Trophoblast cell (in vitro differentiated cells and primary cell): ENCODE data around the gene POU2F1.

Experiments used
- DNase-seq, 2 donors: peaks; one replicate each; pipeline ENCODE4 v3.0.0-alpha.2; 2016
- H2AFZ ChIP-seq: 2 replicates; pipeline ENCODE4 v1.6.1; 2013; ENCODE audit warnings: low read length, moderate library complexity, mild to moderate bottlenecking; ENCODE audit not compliant: insufficient read depth, poor library complexity
- H2AK5ac ChIP-seq: 2 replicates; pipeline ENCODE4 v1.6.1; 2013; ENCODE audit warnings: mild to moderate bottlenecking, low read length
- H2BK120ac ChIP-seq: 2 replicates; pipeline ENCODE4 v1.6.1; 2013; ENCODE audit warnings: low read length, mild to moderate bottlenecking, moderate library complexity; ENCODE audit not compliant: insufficient read depth, poor library complexity
- H2BK12ac ChIP-seq: 2 replicates; pipeline ENCODE4 v1.6.1; 2013; ENCODE audit warnings: mild to moderate bottlenecking, low read length, moderate library complexity
- H2BK5ac ChIP-seq: 2 replicates; pipeline ENCODE4 v1.6.1; 2013; ENCODE audit warnings: low read length, low read depth, moderate library complexity, mild to moderate bottlenecking; ENCODE audit not compliant: poor library complexity
- H3K14ac ChIP-seq: 2 replicates; pipeline ENCODE4 v1.6.1; 2013; ENCODE audit warnings: mild to moderate bottlenecking, low read length
- H3K18ac ChIP-seq: 2 replicates; pipeline ENCODE4 v1.6.1; 2013; ENCODE audit warnings: mild to moderate bottlenecking, low read length
- H3K23ac ChIP-seq: 2 replicates; pipeline ENCODE4 v1.6.1; 2013; ENCODE audit warnings: low read length
- H3K27ac ChIP-seq: 2 replicates; pipeline ENCODE4 v1.5.1; 2013; ENCODE audit warnings: low read depth, mild to moderate bottlenecking, inconsistent platforms, low read length, moderate library complexity
- H3K27me3 ChIP-seq: 2 replicates; pipeline ENCODE4 v1.6.1; 2013; ENCODE audit warnings: inconsistent platforms, mild to moderate bottlenecking, low read length, moderate library complexity; ENCODE audit not compliant: insufficient read depth
- H3K36me3 ChIP-seq, 2 experiments: 1 replicate in 1 of 2; 2 replicates in 1 of 2; pipeline ENCODE4 v1.6.1; 2013; ENCODE audit warnings: low read length in 2 of 2, mild to moderate bottlenecking in 2 of 2, moderate library complexity in 1 of 2; ENCODE audit not compliant: insufficient read depth in 2 of 2, control insufficient read depth in 1 of 2
- H3K4ac ChIP-seq: 2 replicates; pipeline ENCODE4 v1.6.1; 2013; ENCODE audit warnings: low read depth, mild to moderate bottlenecking, low read length, moderate library complexity
- H3K4me1 ChIP-seq, 2 experiments: 1 replicate in 1 of 2; 2 replicates in 1 of 2; pipeline ENCODE4 v1.6.1; 2013; ENCODE audit warnings: low read length in 2 of 2, mild to moderate bottlenecking in 2 of 2, moderate library complexity in 1 of 2; ENCODE audit not compliant: insufficient read depth in 2 of 2, control insufficient read depth in 1 of 2
- H3K4me2 ChIP-seq: 2 replicates; pipeline ENCODE4 v1.6.1; 2013; ENCODE audit warnings: inconsistent platforms, mild to moderate bottlenecking, low read length, moderate library complexity
- H3K4me3 ChIP-seq: 2 replicates; pipeline ENCODE4 v1.5.1; 2013; ENCODE audit warnings: mild to moderate bottlenecking, low read depth, low read length, inconsistent platforms
- H3K79me1 ChIP-seq: one replicate; pipeline ENCODE4 v1.6.1; 2013; ENCODE audit warnings: low read length
- H3K79me2 ChIP-seq: 2 replicates; pipeline ENCODE4 v1.6.1; 2013; ENCODE audit warnings: low read length, mild to moderate bottlenecking; ENCODE audit not compliant: control insufficient read depth, insufficient read depth, poor library complexity
- H3K9ac ChIP-seq: 2 replicates; pipeline ENCODE4 v1.6.1; 2013; ENCODE audit warnings: mild to moderate bottlenecking, low read length
- H3K9me3 ChIP-seq: 2 replicates; pipeline ENCODE4 v1.6.1; 2013; ENCODE audit warnings: low read depth, mild to moderate bottlenecking, control low read depth, inconsistent platforms, low read length; ENCODE audit not compliant: insufficient read depth
- H4K12ac ChIP-seq: 2 replicates; pipeline ENCODE4 v1.6.1; 2013; ENCODE audit warnings: low read depth, mild to moderate bottlenecking, low read length, moderate library complexity
- H4K8ac ChIP-seq: 2 replicates; pipeline ENCODE4 v1.6.1; 2013; ENCODE audit warnings: low read depth, mild to moderate bottlenecking, low read length, moderate library complexity
- H4K91ac ChIP-seq: one replicate; pipeline ENCODE4 v1.6.1; 2013; ENCODE audit warnings: low read depth, mild to moderate bottlenecking, low read length, moderate library complexity
- whole genome bisulfite sequencing: extraction: QIAGEN DNeasy Blood & Tissue Kit; methylation state at CpG from one replicate; pipeline ENCODE4 v1.1.7; 2013; ENCODE audit warnings: missing lambda C conversion rate; ENCODE audit not compliant: insufficient read length, insufficient coverage; ENCODE audit errors: extremely low coverage; 5-methylcytosine and 5-hydroxymethylcytosine counted together

Gene POU2F1

GRCh38 chr1:167388976-167389375 lies 168.3 kb downstream of the POU2F1 start:
- H3K4me2 ChIP-seq = no peak overlapping the region
- no peak overlapping the region for H2BK120ac ChIP-seq
- no peak overlapping the region for H3K27ac ChIP-seq
- H2BK12ac ChIP-seq = no peak overlapping the region
- no peaks in the 10 kb centered on the region for H3K79me1 ChIP-seq
- H4K91ac ChIP-seq = no peak overlapping the region
- no peak overlapping the region for H3K9ac ChIP-seq
- no peak overlapping the region for H2AK5ac ChIP-seq
- WGBS = no CpG with 5 or more reads among the region's 1 CpG
- H3K9me3 ChIP-seq = no peaks in the 10 kb centered on the region
- DNase-seq = no peak
- H3K36me3 ChIP-seq = peaks cover 4 to 7% of the 10 kb centered on the region in 2 experiments
- H3K79me2 ChIP-seq = no peaks in the 10 kb centered on the region
- H3K27me3 ChIP-seq = no peaks in the 10 kb centered on the region
- no peak overlapping the region for H4K8ac ChIP-seq
- no peak overlapping the region for H3K4ac ChIP-seq
- no peak overlapping the region for H4K12ac ChIP-seq
- H2AFZ ChIP-seq = no peak overlapping the region
- no peak overlapping the region for H3K14ac ChIP-seq
- H3K4me1 ChIP-seq = no peaks in the 10 kb centered on the region
- no peak overlapping the region for H3K4me3 ChIP-seq
- no peak overlapping the region for H3K18ac ChIP-seq
- no peak overlapping the region for H3K23ac ChIP-seq
- no peak overlapping the region for H2BK5ac ChIP-seq

GRCh38 chr1:167392200-167392696 lies 171.6 kb downstream of the POU2F1 start:
- Histone ChIP-seq H3K4me2 (no peak overlapping the region), H3K79me2 (no peaks in the 10 kb centered on the region), H3K27me3 (no peaks in the 10 kb centered on the region), H3K4ac (no peak overlapping the region), H4K12ac (no peak overlapping the region), H3K79me1 (no peaks in the 10 kb centered on the region), H3K18ac (no peak overlapping the region), H4K91ac (no peak overlapping the region), H2BK120ac (no peak overlapping the region), H2AK5ac (no peak overlapping the region), H3K9me3 (no peaks in the 10 kb centered on the region), H3K27ac (no peak overlapping the region), H2AFZ (no peak overlapping the region), H3K9ac (no peak overlapping the region), H2BK5ac (no peak overlapping the region), H3K4me3 (no peak overlapping the region), H3K36me3 (peaks cover 4% of the 10 kb centered on the region in 2 experiments), H3K14ac (no peak overlapping the region), H3K23ac (no peak overlapping the region), H2BK12ac (no peak overlapping the region), H4K8ac (no peak overlapping the region), H3K4me1 (no peaks in the 10 kb centered on the region)
- no peak for DNase-seq
- WGBS = no CpG with 5 or more reads among the region's 7 CpGs

- Histone ChIP-seq H3K14ac (no peak overlapping the region), H3K4me2 (no peak overlapping the region), H4K12ac (no peak overlapping the region), H2BK5ac (no peak overlapping the region), H3K4me1 (no peaks in the 10 kb centered on the region), H3K9ac (no peak overlapping the region), H3K36me3 (peaks cover 0 to 8% of the 10 kb centered on the region in 2 experiments), H2BK120ac (no peak overlapping the region), H3K27ac (no peak overlapping the region), H3K79me1 (no peaks in the 10 kb centered on the region), H4K91ac (no peak overlapping the region), H3K9me3 (no peaks in the 10 kb centered on the region), H3K4ac (no peak overlapping the region), H3K18ac (no peak overlapping the region), H2AFZ (no peak overlapping the region), H2BK12ac (no peak overlapping the region), H2AK5ac (no peak overlapping the region), H3K27me3 (no peaks in the 10 kb centered on the region), H3K4me3 (no peak overlapping the region), H3K79me2 (no peaks in the 10 kb centered on the region), H4K8ac (no peak overlapping the region), H3K23ac (no peak overlapping the region)
- no CpG with 5 or more reads among the region's 2 CpGs for WGBS
- DNase-seq = no peak
Observed at GRCh38 chr1:167400359-167400953, 179.8 kb downstream of the POU2F1 start.

DNA sequence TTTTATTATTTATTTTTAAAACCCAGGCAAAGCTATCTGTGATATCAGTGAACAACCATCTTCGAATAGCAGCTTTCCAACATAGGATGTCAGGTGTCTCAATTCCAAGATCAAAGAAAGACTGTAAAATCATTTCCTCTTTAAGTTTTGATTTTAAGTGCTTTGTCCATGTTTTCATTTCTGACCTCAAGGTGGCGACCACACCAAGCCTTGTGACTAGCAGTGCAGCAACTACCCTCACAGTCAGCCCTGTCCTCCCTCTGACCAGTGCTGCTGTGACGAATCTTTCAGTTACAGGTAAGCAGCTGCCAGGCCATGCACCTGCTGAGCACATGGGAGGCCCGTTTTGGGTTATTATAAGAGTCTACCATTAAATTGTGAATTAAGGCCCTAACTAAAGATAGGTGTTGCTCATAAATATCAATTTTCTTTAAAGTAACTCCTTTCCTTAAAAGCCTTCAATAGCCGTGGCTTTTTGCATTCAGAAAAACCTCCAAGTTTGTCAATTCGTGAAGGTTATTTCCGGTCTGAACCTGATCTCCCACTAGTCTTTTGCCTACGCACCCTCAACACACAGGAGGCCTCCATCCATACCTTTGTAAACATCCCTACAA lies 180.7 kb downstream of the POU2F1 start:
- Histone ChIP-seq H3K9ac (no peak overlapping the region), H2BK12ac (no peak overlapping the region), H4K8ac (no peak overlapping the region), H3K79me1 (no peaks in the 10 kb centered on the region), H3K4ac (no peak overlapping the region), H3K4me2 (no peak overlapping the region), H3K23ac (no peak overlapping the region), H3K27ac (no peak overlapping the region), H2AK5ac (no peak overlapping the region), H3K36me3 (peaks cover 0 to 10% of the 10 kb centered on the region in 2 experiments), H3K27me3 (no peaks in the 10 kb centered on the region), H3K4me1 (no peaks in the 10 kb centered on the region), H2BK5ac (no peak overlapping the region), H3K79me2 (no peaks in the 10 kb centered on the region), H4K91ac (no peak overlapping the region), H3K4me3 (no peak overlapping the region), H3K9me3 (no peaks in the 10 kb centered on the region), H4K12ac (no peak overlapping the region), H2BK120ac (no peak overlapping the region), H3K18ac (no peak overlapping the region), H2AFZ (no peak overlapping the region), H3K14ac (no peak overlapping the region)
- peak; percentile 49 to 70 for DNase-seq
- whole genome bisulfite sequencing = no CpG with 5 or more reads among the region's 8 CpGs
